Nephron progenitor cell (in vitro differentiated cells): Measurements from ENCODE around the gene BCL6.
A peak's percentile ranks its signal among the peaks of the same experiment; 100 is the strongest.

Source experiments
- DNase-seq: peaks from one replicate; pipeline ENCODE4 v3.0.0; 2021
- H3K27ac Mint-ChIP-seq: 2 replicates; pipeline ENCODE4 v1.8.0; 2021; ENCODE audit warnings: mild to moderate bottlenecking, moderate library complexity, mixed read lengths
- H3K27me3 Mint-ChIP-seq: 2 replicates; pipeline ENCODE4 v1.8.0; 2021; ENCODE audit warnings: mild to moderate bottlenecking, low read depth, mixed read lengths; ENCODE audit not compliant: poor library complexity
- H3K36me3 Mint-ChIP-seq: 2 replicates; pipeline ENCODE4 v1.8.0; 2021; ENCODE audit warnings: low read depth, mixed read lengths
- H3K4me1 Mint-ChIP-seq: 2 replicates; pipeline ENCODE4 v1.8.0; 2021; ENCODE audit warnings: mixed read lengths
- H3K4me3 Mint-ChIP-seq: 2 replicates; pipeline ENCODE4 v1.8.0; 2021; ENCODE audit warnings: mild to moderate bottlenecking, moderate library complexity, mixed read lengths
- H3K9me3 Mint-ChIP-seq: 2 replicates; pipeline ENCODE4 v1.8.0; 2021; ENCODE audit warnings: mild to moderate bottlenecking, moderate library complexity, mixed read lengths
- TF ChIP-seq, protein P1 (sequence below): fragments of 200-600 bp; sonication (generic); IDR thresholded peaks from 2 replicates; pipeline ENCODE4 v1.5.0; 2021; ENCODE audit warnings: antibody characterized with exemption

Gene BCL6

DNA sequence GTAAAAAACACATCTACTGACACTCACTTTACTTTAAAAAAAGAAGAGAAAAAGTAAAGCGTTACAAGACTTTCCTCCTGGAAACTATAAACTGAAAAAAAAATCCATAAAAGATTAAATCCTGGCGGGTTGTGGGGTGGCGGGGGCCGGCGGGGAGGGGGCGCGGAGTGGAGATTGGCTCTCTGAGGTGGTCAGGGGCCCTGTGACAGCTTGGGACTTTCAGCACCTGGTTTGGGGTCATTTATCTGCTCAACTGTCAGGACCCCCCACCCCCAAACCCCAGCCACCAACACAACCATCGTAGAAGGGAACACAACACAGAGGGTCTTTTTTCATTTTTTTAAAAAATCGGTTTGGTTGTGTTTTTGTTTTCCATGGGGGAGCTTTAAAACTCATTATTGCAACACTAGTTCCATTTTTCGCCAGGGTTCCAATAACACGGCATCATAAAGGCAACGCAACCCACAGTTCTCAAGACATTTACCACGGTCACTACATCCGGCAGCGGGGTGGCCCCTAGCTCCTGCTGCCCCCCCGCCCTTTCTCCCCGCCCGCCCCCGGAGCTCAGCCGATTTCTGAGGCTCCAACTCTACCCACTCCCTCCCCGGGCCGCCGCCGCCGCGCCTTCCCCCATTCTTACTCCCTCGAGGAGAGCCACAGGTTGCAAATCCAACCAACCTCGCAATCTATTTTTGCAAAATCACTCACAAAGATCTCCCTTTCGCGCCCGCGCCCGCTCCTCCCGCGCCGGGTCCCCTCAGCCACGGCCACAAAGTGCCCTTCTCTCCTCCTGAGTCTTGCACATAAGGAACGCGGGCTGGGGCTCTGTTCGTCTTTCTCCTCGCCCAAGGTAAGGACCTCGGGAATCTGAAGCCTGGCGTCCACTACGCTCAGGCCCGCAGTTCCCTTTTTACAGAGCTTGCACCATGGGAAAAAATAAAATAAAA is 1.8 kb downstream of the BCL6 start:
- TF ChIP-seq, protein P1, sequence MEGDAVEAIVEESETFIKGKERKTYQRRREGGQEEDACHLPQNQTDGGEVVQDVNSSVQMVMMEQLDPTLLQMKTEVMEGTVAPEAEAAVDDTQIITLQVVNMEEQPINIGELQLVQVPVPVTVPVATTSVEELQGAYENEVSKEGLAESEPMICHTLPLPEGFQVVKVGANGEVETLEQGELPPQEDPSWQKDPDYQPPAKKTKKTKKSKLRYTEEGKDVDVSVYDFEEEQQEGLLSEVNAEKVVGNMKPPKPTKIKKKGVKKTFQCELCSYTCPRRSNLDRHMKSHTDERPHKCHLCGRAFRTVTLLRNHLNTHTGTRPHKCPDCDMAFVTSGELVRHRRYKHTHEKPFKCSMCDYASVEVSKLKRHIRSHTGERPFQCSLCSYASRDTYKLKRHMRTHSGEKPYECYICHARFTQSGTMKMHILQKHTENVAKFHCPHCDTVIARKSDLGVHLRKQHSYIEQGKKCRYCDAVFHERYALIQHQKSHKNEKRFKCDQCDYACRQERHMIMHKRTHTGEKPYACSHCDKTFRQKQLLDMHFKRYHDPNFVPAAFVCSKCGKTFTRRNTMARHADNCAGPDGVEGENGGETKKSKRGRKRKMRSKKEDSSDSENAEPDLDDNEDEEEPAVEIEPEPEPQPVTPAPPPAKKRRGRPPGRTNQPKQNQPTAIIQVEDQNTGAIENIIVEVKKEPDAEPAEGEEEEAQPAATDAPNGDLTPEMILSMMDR, result no peak
- peaks cover 10% of the 10 kb centered on the region for H3K27me3 Mint-ChIP-seq
- H3K27ac Mint-ChIP-seq, result peak overlapping the region; percentile 100
- no peaks in the 10 kb centered on the region for H3K9me3 Mint-ChIP-seq
- H3K4me1 Mint-ChIP-seq, result peaks cover 85% of the 10 kb centered on the region
- peak; percentile 56 for DNase-seq
- no peaks in the 10 kb centered on the region for H3K36me3 Mint-ChIP-seq
- H3K4me3 Mint-ChIP-seq, result peak overlapping the region; percentile 99

DNA sequence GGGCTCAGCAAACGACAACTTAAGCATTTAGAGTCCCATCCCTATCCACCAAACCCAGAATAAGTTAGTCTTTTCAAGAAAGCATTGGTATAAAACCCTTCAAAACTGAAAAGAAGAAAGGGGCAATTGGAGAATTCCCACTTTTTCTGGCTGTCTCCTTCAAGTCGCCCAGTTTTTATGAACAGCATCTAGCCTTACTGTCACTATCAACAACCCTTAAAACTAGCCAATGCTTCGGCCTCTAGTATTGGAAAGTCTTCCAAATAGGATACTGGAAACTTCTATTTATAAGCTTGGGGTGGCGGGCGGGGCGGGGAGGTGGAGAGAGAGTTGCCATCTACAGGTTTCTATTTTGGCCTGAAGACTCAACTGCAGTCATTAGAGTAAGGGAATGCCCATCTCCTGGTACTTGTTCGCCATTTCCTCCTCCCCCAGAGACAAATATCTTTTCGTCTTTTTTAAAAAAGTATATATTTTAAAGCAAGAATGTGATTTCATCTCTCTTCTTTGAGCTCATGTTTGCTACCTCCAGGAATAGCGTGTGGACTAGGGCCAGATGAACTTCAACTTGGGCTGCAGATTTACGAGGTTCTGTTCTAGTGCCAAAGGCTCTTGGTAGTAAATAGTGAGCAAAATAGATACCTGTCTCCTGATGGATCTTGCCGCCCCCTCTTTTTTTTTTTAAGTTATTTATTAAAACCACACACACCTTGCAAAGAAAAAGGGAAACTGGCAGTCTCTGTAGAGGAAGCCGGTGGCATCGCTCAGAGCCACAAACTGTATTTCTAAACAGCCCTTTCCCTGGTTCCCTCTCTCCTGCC is 2.7 kb downstream of the BCL6 start:
- Mint-ChIP-seq H3K36me3 (no peaks in the 10 kb centered on the region), H3K27ac (no peak overlapping the region), H3K4me3 (peak overlapping the region; percentile 99), H3K9me3 (no peaks in the 10 kb centered on the region), H3K4me1 (peaks cover 76% of the 10 kb centered on the region), H3K27me3 (peaks cover 10% of the 10 kb centered on the region)
- TF ChIP-seq, protein P1, result peak; percentile 6
- no peak for DNase-seq

DNA sequence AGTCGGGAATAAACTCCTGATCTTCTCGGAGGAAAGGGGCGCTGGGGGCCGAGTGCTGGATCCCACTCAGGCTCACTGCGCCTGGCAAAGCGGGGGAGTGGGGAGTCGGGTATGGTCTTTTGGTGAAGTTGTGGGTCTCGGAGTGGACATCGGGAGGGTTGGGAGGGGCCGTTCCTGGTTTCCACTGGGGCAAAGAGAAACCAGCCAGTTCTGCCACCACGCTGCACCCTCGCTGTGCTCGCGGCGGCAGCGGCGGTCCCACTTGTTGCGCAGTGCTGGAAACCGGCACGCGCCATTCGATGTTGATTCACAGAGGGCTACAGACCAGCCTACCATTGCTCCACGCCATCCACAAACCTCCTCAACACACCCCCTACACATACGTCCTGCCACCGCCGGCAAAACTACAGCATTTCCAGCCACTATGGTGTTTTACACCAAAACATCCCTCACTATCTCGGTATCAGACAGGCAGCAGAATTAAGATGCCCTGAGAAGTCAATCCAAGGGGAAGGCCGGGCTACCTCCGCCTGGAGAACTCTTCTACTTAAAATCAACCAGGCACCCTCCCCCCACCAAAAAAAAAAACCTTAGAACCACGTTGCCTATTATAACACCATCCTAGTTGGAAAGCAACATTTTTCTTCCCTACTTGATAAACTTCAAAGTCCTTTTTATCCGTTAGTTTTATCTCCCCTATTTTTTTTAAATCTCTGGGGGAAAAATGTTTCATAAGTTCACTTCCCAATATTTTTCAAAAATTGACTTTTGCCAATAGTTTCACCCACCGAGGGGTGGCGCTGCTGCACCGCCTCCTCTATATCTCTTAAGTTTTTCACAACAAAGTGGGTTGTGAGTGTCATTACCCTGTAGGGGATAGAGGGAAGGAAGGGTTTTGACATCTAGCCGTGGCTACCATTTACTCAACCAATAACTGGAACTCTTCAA is 3.6 kb downstream of the BCL6 start:
- peak; percentile 74 for DNase-seq
- H3K4me1 Mint-ChIP-seq, result peaks cover 74% of the 10 kb centered on the region
- no peaks in the 10 kb centered on the region for H3K9me3 Mint-ChIP-seq

DNA sequence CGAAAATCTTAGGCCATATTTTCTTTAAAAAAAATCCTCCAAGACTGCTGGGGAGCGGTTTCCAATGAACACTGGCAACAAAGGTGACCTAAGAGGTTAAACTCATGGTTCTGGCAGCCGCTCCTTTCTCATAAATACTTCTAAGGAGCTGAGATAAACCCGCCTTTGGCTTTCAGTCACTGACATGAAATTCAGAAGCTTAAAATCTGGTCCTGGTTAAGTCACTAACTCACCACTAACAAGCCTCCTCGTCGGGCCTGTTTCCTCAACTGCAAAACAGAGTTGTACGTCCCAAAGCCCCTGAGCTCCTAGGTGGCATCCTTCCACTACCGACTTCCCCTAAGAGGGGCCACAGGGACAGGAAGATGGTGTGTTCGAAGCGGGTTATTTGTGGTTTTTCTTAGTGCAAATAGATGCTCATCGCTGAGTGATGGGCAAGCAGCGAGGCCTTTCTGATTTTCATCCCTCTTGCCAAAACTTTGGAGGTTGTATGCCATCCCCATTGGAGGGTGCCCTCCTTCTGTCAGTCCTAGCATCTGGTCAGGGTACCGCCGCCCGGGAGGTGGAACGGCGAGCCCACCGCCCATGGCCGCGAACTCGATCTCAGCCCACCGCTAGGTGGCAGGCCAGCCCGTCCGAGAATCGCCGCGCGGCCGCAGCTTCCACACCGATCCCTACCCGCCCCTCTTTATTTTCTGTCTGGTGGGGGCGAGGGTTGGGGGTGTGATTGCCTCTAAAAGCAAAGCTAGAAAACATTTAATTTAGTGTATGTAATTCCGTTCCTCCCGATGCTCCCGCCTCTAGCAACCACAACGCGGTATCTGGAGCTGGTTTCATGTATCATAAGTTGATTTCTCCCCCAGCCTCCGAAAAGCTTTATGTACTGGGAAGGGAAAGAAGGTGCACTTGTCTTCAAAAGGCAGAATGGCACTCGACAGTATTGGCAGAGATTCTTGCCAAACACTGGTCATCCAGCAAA is 4.6 kb downstream of the BCL6 start:
- H3K36me3 Mint-ChIP-seq, result no peaks in the 10 kb centered on the region
- peaks cover 15% of the 10 kb centered on the region for H3K27me3 Mint-ChIP-seq
- peak; percentile 86 for DNase-seq
- no peaks in the 10 kb centered on the region for H3K9me3 Mint-ChIP-seq
- peaks cover 74% of the 10 kb centered on the region for H3K4me1 Mint-ChIP-seq
- peak overlapping the region; percentile 99 for H3K4me3 Mint-ChIP-seq
- TF ChIP-seq, protein P1, result peak; percentile 96
- no peak overlapping the region for H3K27ac Mint-ChIP-seq

More for the DNA sequence above, 3.6 kb downstream of the BCL6 start:
- peak overlapping the region; percentile 99 for H3K4me3 Mint-ChIP-seq
- H3K27me3 Mint-ChIP-seq, result peaks cover 15% of the 10 kb centered on the region
- H3K36me3 Mint-ChIP-seq, result no peaks in the 10 kb centered on the region
- peak overlapping the region; percentile 49 for H3K27ac Mint-ChIP-seq
- TF ChIP-seq, protein P1, result peak; percentile 91
